Mucosa of stomach (tissue), 1 donor: Measurements from ENCODE around the gene SUSD2.

ENCODE experiments used
- H3K27me3 ChIP-seq: one replicate; pipeline ENCODE4 v1.7.0; 2013; ENCODE audit warnings: mild to moderate bottlenecking, low read length; ENCODE audit not compliant: control insufficient read depth, insufficient read depth
- H3K36me3 ChIP-seq: one replicate; pipeline ENCODE4 v1.7.0; 2013; ENCODE audit warnings: low read length; ENCODE audit not compliant: control insufficient read depth, insufficient read depth
- H3K4me1 ChIP-seq: one replicate; pipeline ENCODE4 v1.7.0; 2013; ENCODE audit warnings: mild to moderate bottlenecking, low read length; ENCODE audit not compliant: control insufficient read depth, insufficient read depth
- H3K4me3 ChIP-seq: one replicate; pipeline ENCODE4 v1.7.0; 2013; ENCODE audit warnings: low read length
- H3K9ac ChIP-seq: one replicate; pipeline ENCODE4 v1.7.0; 2013; ENCODE audit warnings: mild to moderate bottlenecking, low read length, moderate library complexity
- H3K9me3 ChIP-seq: one replicate; pipeline ENCODE4 v1.7.0; 2013; ENCODE audit warnings: mild to moderate bottlenecking, low read length, moderate library complexity; ENCODE audit not compliant: control insufficient read depth
- donor health status: Pancreatic carcinoma.

SUSD2 gene

DNA sequence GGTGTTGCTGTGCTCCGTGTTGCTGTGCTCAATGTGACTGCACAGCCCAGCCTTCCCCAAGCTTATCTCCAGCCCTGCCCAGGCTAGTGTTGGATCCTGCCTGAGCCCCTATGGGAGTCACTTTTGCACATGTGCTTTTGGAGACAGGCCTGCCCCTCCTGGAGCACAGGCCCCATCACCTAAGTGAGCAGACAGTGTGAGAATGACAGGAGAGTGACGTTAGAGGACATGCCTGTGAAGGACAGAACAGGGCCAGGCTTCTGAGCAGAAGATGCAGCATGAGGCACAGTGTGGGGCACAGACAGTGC, 36.6 kb upstream of the SUSD2 start:
- H3K9me3 ChIP-seq, result no peaks in the 10 kb centered on the region
- peaks cover 60% of the 10 kb centered on the region for H3K4me1 ChIP-seq
- H3K27me3 ChIP-seq, result no peaks in the 10 kb centered on the region
- H3K4me3 ChIP-seq, result no peak overlapping the region
- no peaks in the 10 kb centered on the region for H3K36me3 ChIP-seq
- no peak overlapping the region for H3K9ac ChIP-seq

DNA sequence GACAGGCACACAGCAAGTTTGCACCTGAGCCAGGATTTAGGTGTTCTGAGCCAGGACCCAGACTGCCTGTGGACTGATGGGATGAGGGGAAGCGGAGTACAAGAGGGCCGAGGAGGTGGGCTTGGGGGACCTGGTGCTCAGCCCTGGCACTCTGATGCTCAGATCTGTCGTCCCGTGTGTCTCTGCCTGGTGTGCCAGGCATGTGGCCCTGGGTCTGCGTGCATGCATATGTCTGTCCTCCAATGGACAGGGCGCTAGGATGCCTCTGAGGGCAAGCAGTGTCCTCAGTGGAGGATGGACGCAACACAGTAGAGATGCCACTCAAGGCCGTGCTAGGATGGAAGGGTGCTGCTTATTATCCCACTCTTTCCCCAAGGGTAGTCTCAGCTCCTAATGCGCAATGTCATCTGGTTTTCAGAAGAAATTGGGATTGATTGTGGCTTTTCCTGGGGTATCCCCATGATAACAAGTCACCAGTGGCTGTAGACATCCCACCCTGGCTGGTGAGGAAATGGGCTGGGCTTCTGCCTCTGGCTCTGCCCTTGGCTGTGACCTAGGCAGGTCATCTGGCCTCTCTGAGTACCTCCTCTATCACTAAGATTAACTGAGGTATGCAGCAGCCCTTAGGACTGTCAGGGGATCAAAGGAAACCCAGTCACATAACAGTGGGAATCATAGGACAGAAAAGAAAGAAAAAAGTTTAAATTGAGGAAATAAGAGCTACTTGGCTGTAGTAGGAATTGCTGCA, 35.7 kb upstream of the SUSD2 start:
- Histone ChIP-seq H3K4me1 (peaks cover 60% of the 10 kb centered on the region), H3K4me3 (no peak overlapping the region), H3K9me3 (no peaks in the 10 kb centered on the region), H3K27me3 (no peaks in the 10 kb centered on the region), H3K9ac (no peak overlapping the region), H3K36me3 (no peaks in the 10 kb centered on the region)

DNA sequence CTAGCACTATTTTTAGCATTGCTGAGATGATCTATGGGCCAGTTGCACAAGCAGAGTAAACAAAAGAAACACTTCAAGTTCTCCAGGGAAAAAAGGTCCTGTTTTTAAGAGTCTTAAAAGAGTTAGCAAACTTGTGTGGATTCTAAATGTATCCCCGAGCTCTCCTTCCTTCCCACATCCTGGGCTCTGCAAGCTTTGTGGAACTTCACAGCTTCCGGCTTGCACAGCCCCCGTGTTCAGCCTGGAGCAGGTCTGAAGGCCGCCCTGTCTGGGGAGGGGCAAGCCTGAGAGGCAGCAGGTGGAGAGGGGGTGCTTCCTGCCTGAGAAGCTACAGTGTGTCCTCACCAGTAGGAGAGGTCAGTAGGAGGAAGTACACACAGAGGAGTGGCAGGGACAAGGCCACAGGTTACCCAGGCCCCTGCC, 35.1 kb upstream of the SUSD2 start:
- H3K4me3 ChIP-seq, result no peak overlapping the region
- no peaks in the 10 kb centered on the region for H3K36me3 ChIP-seq
- H3K9ac ChIP-seq, result no peak overlapping the region
- H3K9me3 ChIP-seq, result no peaks in the 10 kb centered on the region
- no peaks in the 10 kb centered on the region for H3K27me3 ChIP-seq
- peaks cover 55% of the 10 kb centered on the region for H3K4me1 ChIP-seq

DNA sequence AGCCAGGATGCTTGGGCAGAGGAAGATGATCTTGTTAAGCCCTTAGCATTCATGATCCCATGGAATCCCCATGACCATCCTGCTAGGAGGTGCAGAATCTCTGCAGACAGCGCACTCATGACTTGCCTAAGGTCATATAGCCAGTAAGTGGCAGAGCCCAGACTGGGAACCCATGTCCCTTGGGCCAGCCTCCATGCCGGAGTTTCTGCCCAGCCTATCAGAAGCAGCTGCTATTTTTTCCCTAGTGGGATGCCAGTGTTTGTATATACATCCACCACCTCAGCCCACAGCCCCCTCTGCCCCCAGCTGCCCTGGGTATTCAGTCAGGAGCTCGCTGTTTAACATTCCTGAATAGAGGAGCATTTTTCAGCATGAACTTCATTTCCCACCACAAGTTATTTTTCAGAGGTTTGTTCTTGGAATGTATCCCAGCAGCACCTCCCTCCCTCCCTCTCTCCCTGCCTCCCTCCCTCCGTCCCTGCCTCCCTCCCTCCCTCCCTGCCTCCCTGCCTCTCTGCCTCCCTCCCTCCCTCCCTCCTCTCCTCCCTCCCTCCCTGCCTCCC, 34.4 kb upstream of the SUSD2 start:
- H3K4me1 ChIP-seq, result peaks cover 48% of the 10 kb centered on the region
- H3K4me3 ChIP-seq, result no peak overlapping the region
- no peaks in the 10 kb centered on the region for H3K36me3 ChIP-seq
- no peaks in the 10 kb centered on the region for H3K27me3 ChIP-seq
- H3K9me3 ChIP-seq, result no peaks in the 10 kb centered on the region
- no peak overlapping the region for H3K9ac ChIP-seq

DNA sequence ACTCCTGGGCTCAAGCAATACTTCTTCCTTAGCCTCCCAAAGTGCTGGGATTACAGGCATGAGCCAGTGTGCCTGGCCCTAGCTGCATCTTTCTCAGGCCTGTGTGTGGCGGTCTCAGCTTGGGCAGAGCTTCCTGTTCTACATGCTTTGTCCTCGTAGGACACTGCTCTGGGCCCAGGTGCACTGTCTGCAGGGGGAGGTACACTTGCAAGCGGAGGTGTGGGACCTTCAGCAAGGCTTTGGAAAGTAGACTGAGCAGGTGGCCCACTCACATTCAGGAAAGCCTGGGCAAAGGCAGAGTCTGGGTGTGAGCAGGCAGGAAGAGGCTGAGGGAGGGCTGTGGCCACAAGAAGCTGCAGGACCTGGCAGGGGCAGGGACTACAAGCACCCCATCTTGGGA, 33.6 kb upstream of the SUSD2 start:
- no peak overlapping the region for H3K9ac ChIP-seq
- H3K36me3 ChIP-seq, result no peaks in the 10 kb centered on the region
- no peak overlapping the region for H3K4me3 ChIP-seq
- no peaks in the 10 kb centered on the region for H3K27me3 ChIP-seq
- no peaks in the 10 kb centered on the region for H3K9me3 ChIP-seq
- H3K4me1 ChIP-seq, result peaks cover 40% of the 10 kb centered on the region

DNA sequence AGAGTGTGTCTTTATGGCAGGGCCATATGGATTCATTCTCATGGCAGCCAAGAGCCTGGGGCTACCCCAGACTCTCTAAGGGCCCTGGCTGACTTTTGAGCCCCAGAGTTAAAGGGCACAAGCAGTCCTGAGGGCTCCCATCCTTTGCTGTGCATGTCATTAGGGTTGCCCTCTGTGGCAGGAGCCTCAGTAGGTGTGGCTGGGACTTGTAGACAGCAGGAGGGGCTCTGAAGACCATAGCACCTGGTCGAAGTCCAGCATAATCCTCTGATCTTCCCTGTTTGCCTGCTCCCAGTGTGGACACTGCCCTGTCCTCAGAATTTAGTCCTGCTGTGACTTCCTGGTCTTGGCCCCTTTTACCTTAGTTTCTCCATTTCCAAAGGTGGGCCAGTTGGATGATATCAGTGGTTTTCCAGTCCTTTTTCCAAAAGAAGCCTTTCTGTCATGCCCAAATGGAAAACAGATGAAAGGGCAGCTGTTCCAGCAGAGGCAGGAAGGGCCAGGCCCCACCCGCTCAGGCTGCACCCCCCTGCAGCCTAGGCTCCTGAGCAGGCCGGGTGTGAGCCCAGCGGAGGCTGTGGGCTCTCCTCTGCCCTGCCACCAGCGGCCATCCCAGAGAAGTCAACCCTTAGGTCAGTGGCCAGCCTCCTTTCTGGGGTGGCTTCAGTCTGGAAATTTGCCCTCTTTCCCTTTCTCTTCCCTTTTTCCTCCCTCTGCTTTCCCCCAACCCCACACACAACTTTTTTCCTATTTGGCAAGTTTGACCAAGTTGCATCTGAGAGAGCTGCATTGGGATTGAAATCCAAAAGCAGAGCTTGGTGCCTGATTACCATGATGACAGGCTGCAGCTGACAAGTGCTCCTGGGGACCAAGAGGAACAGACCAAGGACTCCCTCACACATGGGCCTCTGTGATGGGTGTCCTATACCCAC, 32.8 kb upstream of the SUSD2 start:
- no peaks in the 10 kb centered on the region for H3K27me3 ChIP-seq
- H3K9ac ChIP-seq, result no peak overlapping the region
- peaks cover 4% of the 10 kb centered on the region for H3K36me3 ChIP-seq
- peaks cover 42% of the 10 kb centered on the region for H3K4me1 ChIP-seq
- H3K9me3 ChIP-seq, result no peaks in the 10 kb centered on the region
- H3K4me3 ChIP-seq, result no peak overlapping the region

DNA sequence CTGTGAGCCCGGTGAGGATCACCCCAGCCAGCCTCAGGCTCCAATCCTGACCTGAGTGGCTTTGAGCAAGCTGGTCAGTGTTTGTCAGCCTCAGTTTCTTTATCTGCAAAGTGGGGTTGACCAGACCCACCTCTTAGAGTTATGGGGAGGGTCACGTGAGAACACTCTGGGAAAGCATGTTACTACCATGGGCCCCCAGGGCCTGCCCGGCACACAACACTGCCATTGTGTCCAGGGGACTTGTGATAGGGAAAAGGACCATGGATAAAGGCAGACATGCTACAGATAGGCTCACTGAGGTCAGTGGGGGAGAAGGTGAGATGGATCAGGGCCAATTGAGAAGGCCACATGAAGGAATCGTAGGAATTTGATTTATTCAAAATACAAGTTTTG, 32.1 kb upstream of the SUSD2 start:
- H3K4me3 ChIP-seq, result no peak overlapping the region
- H3K4me1 ChIP-seq, result peaks cover 41% of the 10 kb centered on the region
- H3K36me3 ChIP-seq, result peaks cover 4% of the 10 kb centered on the region
- no peaks in the 10 kb centered on the region for H3K9me3 ChIP-seq
- H3K27me3 ChIP-seq, result no peaks in the 10 kb centered on the region
- H3K9ac ChIP-seq, result no peak overlapping the region

DNA sequence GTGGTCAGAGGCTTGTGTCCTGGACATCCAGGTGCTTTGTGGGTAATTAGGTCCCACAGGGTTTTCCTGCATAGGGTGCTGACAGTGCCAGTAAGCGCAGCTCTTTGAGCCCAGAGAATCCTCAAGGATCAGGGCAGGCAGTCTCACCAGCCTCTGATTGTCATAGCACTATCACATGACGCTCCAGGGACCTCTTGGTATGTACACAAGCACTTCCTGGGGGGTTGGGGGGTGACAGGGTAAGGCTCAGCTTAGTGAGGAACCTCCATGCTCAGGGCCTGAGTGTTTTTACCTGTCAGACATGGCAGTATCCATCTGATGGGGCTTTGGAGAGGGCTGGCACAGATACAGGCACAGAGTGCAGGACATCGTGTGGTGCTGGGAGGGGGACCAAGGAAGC, 27.9 kb upstream of the SUSD2 start:
- H3K9me3 ChIP-seq, result no peaks in the 10 kb centered on the region
- H3K36me3 ChIP-seq, result peaks cover 4% of the 10 kb centered on the region
- H3K4me1 ChIP-seq, result peaks cover 35% of the 10 kb centered on the region
- H3K4me3 ChIP-seq, result no peak overlapping the region
- no peak overlapping the region for H3K9ac ChIP-seq
- H3K27me3 ChIP-seq, result no peaks in the 10 kb centered on the region

DNA sequence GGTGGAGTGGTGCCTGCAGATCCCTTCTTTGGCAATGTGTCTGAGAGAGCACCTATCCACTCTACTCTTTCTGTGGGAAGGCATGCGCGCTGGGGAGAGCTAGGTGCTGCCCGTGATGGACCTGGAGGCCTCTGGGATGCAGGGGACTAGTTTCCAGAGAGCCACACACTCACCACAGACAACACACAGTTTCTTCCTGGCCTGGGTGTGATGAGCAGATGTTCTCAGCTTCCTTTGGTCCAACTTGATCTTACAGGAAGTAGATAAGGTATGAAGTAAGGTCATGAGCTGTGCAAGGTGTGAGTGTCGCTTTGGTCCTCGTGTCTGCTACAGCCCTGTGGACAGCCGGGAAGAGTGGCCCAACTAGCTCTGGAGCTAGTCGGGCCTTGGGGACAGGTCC, 27.3 kb upstream of the SUSD2 start:
- H3K27me3 ChIP-seq, result no peaks in the 10 kb centered on the region
- H3K9me3 ChIP-seq, result no peaks in the 10 kb centered on the region
- no peak overlapping the region for H3K9ac ChIP-seq
- peaks cover 34% of the 10 kb centered on the region for H3K4me1 ChIP-seq
- no peak overlapping the region for H3K4me3 ChIP-seq
- peaks cover 4% of the 10 kb centered on the region for H3K36me3 ChIP-seq

DNA sequence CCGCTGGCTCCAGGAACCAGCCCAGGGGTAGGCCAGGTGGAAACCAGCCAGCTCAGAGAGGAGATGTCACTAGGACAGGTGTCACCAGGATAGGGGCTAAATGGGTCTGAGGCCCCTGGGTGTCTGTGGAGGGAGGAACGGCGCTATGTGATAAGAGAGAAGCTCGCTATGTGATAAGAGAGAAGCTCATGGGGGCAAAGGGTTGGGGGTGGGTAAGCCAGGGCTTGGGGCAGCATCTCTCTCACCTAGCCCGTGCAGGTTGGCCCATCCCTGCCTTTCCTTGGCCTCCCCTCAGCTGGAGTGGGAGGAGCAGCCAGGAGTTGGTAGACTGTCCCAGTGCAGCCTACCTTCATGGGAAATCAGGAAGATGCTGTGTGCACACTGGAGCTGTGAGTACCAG, 26.5 kb upstream of the SUSD2 start:
- H3K27me3 ChIP-seq, result no peaks in the 10 kb centered on the region
- no peak overlapping the region for H3K9ac ChIP-seq
- no peaks in the 10 kb centered on the region for H3K9me3 ChIP-seq
- H3K4me3 ChIP-seq, result no peak overlapping the region
- peaks cover 4% of the 10 kb centered on the region for H3K36me3 ChIP-seq
- H3K4me1 ChIP-seq, result peaks cover 34% of the 10 kb centered on the region

DNA sequence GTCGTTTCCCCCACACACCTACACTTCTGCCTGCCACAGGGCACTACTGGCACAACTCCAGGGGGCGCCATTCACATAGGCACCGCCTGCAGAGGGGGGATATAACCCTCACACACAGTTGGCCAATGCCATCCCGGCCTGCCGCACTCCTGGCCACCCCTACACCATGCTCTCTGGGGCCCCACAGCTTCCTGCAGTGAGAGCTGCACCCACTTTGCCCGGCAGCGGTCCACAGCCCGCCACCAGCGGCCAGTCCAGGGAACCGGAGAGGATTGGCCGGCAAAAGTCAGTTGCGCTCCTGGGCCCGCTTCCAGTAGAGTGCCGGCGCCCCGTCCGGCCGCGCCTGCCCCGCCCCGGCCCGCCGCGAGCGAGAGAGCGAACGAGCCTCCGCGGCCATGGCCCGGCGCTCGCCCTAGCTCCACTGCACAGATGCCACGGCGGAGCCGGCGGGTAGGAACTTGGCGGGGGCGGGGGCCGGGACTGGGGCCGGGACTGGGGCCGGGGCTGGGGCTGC, 25.6 kb upstream of the SUSD2 start:
- H3K9ac ChIP-seq, result peak overlapping the region; percentile 8
- H3K27me3 ChIP-seq, result no peaks in the 10 kb centered on the region
- H3K4me1 ChIP-seq, result peaks cover 34% of the 10 kb centered on the region
- H3K4me3 ChIP-seq, result peak overlapping the region; percentile 8
- H3K9me3 ChIP-seq, result no peaks in the 10 kb centered on the region
- peaks cover 4% of the 10 kb centered on the region for H3K36me3 ChIP-seq
